Posterior vena cava (tissue), 2 donors: ENCODE data around the gene U2AF2. TPM values are rescaled to one million over a fixed set of nuclear protein-coding genes. Genes with fewer than 3 reads are reported as not detected.

Source experiments
- DNase-seq: peaks from one replicate; pipeline ENCODE4 v3.0.0-alpha.2; 2020; ENCODE audit warnings: low spot score
- intact Hi-C, 2 donors: fragments of 100-400 bp; cut with DNase I; formaldehyde crosslinking; loops; one replicate each; pipeline versions ENCODE4 v1.14.1 to v1.14.2; 2022 to 2023
- total RNA-seq, 2 donors: library from RNA; stranded (reverse); fragmentation: NEBNext Ultra II Directional; extraction: Animal tissue kit (Norgen Biotek cat#: 25700); gene quantifications; one replicate each; pipeline ENCODE4 v1.2.1, GENCODE V29; 2021
- donor health status: DM: yes; HTN: yes; CAD: no.
- donor health status: DM: yes; HTN: yes; CAD: no.

U2AF2 gene
- total RNA-seq, 2 donors from 2014 or later: 89.3 to 91.7 TPM

- no peak for DNase-seq
- intact Hi-C loops: no loop called here
Observed at GRCh38 chr19:55652311-55653128, 2.3 kb upstream of the U2AF2 start.

GRCh38 chr19:55653651-55654322, 1.0 kb upstream of the U2AF2 start:
- DNase-seq: peak; percentile 99
- intact Hi-C loops: no loop called here

GRCh38 chr19:55654323-55654867, 440 bp upstream of the U2AF2 start:
- DNase-seq: peak; percentile 100
- intact Hi-C loops: no loop called here

GRCh38 chr19:55655648-55656040, 809 bp downstream of the U2AF2 start:
- intact Hi-C loops: no loop called here
- no peak for DNase-seq

GRCh38 chr19:55656552-55656951, 1.7 kb downstream of the U2AF2 start:
- intact Hi-C loops: no loop called here
- DNase-seq: no peak

- intact Hi-C loops: no loop called here
- no peak for DNase-seq
Observed at GRCh38 chr19:55656988-55657747, 2.3 kb downstream of the U2AF2 start.

GRCh38 chr19:55658846-55659459, 4.1 kb downstream of the U2AF2 start:
- DNase-seq: no peak
- intact Hi-C loops: no loop called here

GRCh38 chr19:55659822-55660221, 5.0 kb downstream of the U2AF2 start:
- DNase-seq: no peak
- intact Hi-C loops: no loop called here

- intact Hi-C loops: no loop called here
- DNase-seq: no peak
Observed at GRCh38 chr19:55660404-55660803, 5.6 kb downstream of the U2AF2 start.

GRCh38 chr19:55660991-55661390, 6.2 kb downstream of the U2AF2 start:
- no peak for DNase-seq
- intact Hi-C loops: no loop called here

GRCh38 chr19:55661826-55662225, 7.0 kb downstream of the U2AF2 start:
- intact Hi-C loops: no loop called here
- no peak for DNase-seq

GRCh38 chr19:55663846-55664536, 9.2 kb downstream of the U2AF2 start:
- no peak for DNase-seq
- intact Hi-C loops: no loop called here

GRCh38 chr19:55666343-55667005, 11.6 kb downstream of the U2AF2 start:
- intact Hi-C loops: no loop called here
- no peak for DNase-seq

- intact Hi-C loops: no loop called here
- DNase-seq: no peak
Observed at GRCh38 chr19:55667006-55667381, 12.2 kb downstream of the U2AF2 start.

GRCh38 chr19:55667511-55667910, 12.7 kb downstream of the U2AF2 start:
- no peak for DNase-seq
- intact Hi-C loops: no loop called here

- intact Hi-C loops: no loop called here
Observed at GRCh38 chr19:55667958-55668357, 13.1 kb downstream of the U2AF2 start.

GRCh38 chr19:55668603-55669348, 13.9 kb downstream of the U2AF2 start:
- intact Hi-C loops: no loop called here
- DNase-seq: no peak

More at GRCh38 chr19:55667958-55668357, 13.1 kb downstream of the U2AF2 start:
- DNase-seq: no peak
